HepG2 (cell line): ENCODE results near the gene TACC3. TPM values are rescaled to one million over a fixed set of nuclear protein-coding genes. Genes with fewer than 3 reads are reported as not detected.

Experiments
- DNMT3B ChIP-seq: conservative IDR thresholded peaks from 2 replicates; pipeline ENCODE4 v1.6.1; 2016; ENCODE audit warnings: missing biosample characterization, control low read depth
- ETV5 ChIP-seq: IDR thresholded peaks from 2 replicates; pipeline ENCODE4 v1.6.1; 2018; ENCODE audit warnings: missing biosample characterization, missing genetic modification reagents, inconsistent platforms, borderline replicate concordance
- FOXJ3 ChIP-seq: sonication (generic); formaldehyde crosslinking; IDR thresholded peaks from 2 replicates; pipeline ENCODE4 v1.4.0; 2020; ENCODE audit warnings: missing genetic modification reagents, mild to moderate bottlenecking, borderline replicate concordance
- GATAD2A ChIP-seq: IDR thresholded peaks from 2 replicates; pipeline ENCODE4 v1.6.1; 2016
- GTF3A ChIP-seq: sonication (generic); formaldehyde crosslinking; conservative IDR thresholded peaks from 2 replicates; pipeline ENCODE4 v1.4.0; 2020; ENCODE audit warnings: mild to moderate bottlenecking, missing genetic modification reagents
- HIC2 ChIP-seq: sonication (generic); formaldehyde crosslinking; IDR thresholded peaks from 2 replicates; pipeline ENCODE4 v1.9.0; 2022; ENCODE audit warnings: low read depth, missing genetic modification reagents
- ONECUT2 ChIP-seq: sonication (generic); formaldehyde crosslinking; IDR thresholded peaks from 2 replicates; pipeline ENCODE4 v1.4.0; 2020; ENCODE audit warnings: missing genetic modification reagents
- REXO4 ChIP-seq: sonication (generic); formaldehyde crosslinking; IDR thresholded peaks from 2 replicates; pipeline ENCODE4 v1.8.0; 2022; ENCODE audit warnings: missing genetic modification reagents, mild to moderate bottlenecking, borderline replicate concordance
- ZBTB7B ChIP-seq: sonication (generic); formaldehyde crosslinking; IDR thresholded peaks from 2 replicates; pipeline ENCODE4 v1.4.0; 2020; ENCODE audit warnings: missing genetic modification reagents
- ZNF326 ChIP-seq: sonication (generic); formaldehyde crosslinking; IDR thresholded peaks from 2 replicates; pipeline ENCODE4 v1.4.0; 2020; ENCODE audit warnings: missing genetic modification reagents, borderline replicate concordance
- ZNF546 ChIP-seq: sonication (generic); formaldehyde crosslinking; conservative IDR thresholded peaks from 2 replicates; pipeline ENCODE4 v1.8.1; 2023; ENCODE audit warnings: mild to moderate bottlenecking, missing genetic modification reagents
- ZNF557 ChIP-seq: sonication (generic); formaldehyde crosslinking; IDR thresholded peaks from 2 replicates; pipeline ENCODE4 v1.4.0; 2020; ENCODE audit warnings: missing genetic modification reagents
- ZNF772 ChIP-seq: sonication (generic); formaldehyde crosslinking; IDR thresholded peaks from 2 replicates; pipeline ENCODE4 v1.5.0; 2020; ENCODE audit warnings: mild to moderate bottlenecking, missing genetic modification reagents
- ZNF781 ChIP-seq: sonication (generic); formaldehyde crosslinking; IDR thresholded peaks from 2 replicates; pipeline ENCODE4 v1.5.1; 2020; ENCODE audit warnings: borderline replicate concordance, mild to moderate bottlenecking, missing genetic modification reagents; ENCODE audit errors: not compliant biosample characterization
- ZNF891 ChIP-seq: sonication (generic); formaldehyde crosslinking; IDR thresholded peaks from 2 replicates; pipeline ENCODE4 v1.5.0; 2020; ENCODE audit warnings: mild to moderate bottlenecking, missing genetic modification reagents
- polyA plus RNA-seq, 8 experiments: library from polyadenylated mRNA; depleted of rRNA in 3 of 8; stranded (reverse) in 7 of 8; unstranded in 1 of 8; fragments of >200 nt; fragmentation: Illumina TruSeq in 4 of 8; extraction: Trizol in 4 of 8; gene quantifications; 2 replicates each; pipeline versions ENCODE4 v1.2.1 to v1.2.3, GENCODE V29; 2011 to 2016; ENCODE audit warnings: low read depth in 4 of 8, missing spikeins in 1 of 8, mixed read lengths in 1 of 8; ENCODE audit not compliant: insufficient read depth in 1 of 8
- total RNA-seq, 5 experiments: library from RNA; depleted of rRNA; stranded (reverse); fragments of >200 nt; fragmentation: Illumina TruSeq; extraction: Trizol; gene quantifications; 2 replicates each; pipeline ENCODE4 v1.2.3, GENCODE V29; 2016; ENCODE audit warnings: low read depth in 1 of 5
- TF ChIP-seq, protein P1 (sequence below): sonication (generic); formaldehyde crosslinking; IDR thresholded peaks from 2 replicates; pipeline ENCODE4 v1.4.0; 2020; ENCODE audit warnings: missing genetic modification reagents, borderline replicate concordance
- TF ChIP-seq, protein P2 (sequence below): sonication (generic); formaldehyde crosslinking; IDR thresholded peaks from 2 replicates; pipeline ENCODE4 v1.4.0; 2020; ENCODE audit warnings: missing genetic modification reagents, mild to moderate bottlenecking, borderline replicate concordance
- TF ChIP-seq, protein P3 (sequence below): IDR thresholded peaks from 2 replicates; pipeline ENCODE4 v1.6.1; 2016; ENCODE audit warnings: mild to moderate bottlenecking

TACC3 gene
- total and polyA plus RNA-seq, 2 of the 13 experiments (the other 11 are each of a cell fraction or from before 2014, with no cell fraction given) = 20.3 to 21.2 TPM

DNA sequence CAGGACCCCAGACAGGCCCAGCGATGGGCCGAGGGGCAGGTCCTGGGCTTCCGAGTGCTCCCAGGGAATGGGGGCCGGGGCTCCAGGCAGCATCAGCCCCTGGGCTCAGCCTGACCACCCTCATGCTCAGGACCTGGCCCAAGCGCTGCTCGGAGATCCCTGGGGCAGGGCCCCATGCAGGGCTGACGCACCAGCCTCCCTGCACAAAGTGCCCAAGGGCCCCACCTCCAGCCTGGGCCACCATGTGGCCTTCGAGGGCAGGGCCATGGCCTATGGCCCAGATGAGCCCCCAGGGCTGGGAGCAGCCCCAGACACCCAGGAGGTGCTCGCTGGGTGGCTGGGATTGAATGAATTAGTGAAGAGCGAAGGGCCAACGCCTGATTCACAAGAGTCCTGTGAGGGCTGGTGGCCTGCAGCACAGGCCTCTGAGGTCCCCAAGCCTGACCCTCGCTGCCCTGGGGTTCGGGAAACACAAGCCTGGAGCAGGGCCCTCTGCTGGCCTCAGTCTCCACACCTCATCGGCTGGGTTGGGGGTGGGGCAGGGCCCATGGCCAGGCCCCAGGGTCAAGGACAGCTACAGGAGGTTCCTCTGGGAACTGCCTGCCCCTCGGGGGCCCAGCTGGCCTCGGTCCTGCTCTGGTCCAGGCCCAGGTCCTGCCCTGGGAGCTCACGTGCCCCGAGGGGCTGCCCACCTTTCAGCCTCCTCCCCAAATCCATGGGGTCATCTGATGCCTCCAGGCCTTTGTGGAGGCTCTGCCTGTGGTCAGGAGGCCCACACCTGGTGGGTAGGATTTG is 58.5 kb downstream of the TACC3 start (continued):
- TF ChIP-seq, protein P1, sequence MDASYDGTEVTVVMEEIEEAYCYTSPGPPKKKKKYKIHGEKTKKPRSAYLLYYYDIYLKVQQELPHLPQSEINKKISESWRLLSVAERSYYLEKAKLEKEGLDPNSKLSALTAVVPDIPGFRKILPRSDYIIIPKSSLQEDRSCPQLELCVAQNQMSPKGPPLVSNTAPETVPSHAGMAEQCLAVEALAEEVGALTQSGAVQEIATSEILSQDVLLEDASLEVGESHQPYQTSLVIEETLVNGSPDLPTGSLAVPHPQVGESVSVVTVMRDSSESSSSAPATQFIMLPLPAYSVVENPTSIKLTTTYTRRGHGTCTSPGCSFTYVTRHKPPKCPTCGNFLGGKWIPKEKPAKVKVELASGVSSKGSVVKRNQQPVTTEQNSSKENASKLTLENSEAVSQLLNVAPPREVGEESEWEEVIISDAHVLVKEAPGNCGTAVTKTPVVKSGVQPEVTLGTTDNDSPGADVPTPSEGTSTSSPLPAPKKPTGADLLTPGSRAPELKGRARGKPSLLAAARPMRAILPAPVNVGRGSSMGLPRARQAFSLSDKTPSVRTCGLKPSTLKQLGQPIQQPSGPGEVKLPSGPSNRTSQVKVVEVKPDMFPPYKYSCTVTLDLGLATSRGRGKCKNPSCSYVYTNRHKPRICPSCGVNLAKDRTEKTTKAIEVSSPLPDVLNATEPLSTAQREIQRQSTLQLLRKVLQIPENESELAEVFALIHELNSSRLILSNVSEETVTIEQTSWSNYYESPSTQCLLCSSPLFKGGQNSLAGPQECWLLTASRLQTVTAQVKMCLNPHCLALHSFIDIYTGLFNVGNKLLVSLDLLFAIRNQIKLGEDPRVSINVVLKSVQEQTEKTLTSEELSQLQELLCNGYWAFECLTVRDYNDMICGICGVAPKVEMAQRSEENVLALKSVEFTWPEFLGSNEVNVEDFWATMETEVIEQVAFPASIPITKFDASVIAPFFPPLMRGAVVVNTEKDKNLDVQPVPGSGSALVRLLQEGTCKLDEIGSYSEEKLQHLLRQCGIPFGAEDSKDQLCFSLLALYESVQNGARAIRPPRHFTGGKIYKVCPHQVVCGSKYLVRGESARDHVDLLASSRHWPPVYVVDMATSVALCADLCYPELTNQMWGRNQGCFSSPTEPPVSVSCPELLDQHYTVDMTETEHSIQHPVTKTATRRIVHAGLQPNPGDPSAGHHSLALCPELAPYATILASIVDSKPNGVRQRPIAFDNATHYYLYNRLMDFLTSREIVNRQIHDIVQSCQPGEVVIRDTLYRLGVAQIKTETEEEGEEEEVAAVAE (CRISPR knock-in tag) = peak; percentile 71; the same call in 1 of the 2 replicates
- peak; percentile 33; the same call in 1 of the 2 replicates for TF ChIP-seq ETV5 (CRISPR knock-in tag)
- TF ChIP-seq HIC2 (CRISPR knock-in tag) = peak; percentile 80
- TF ChIP-seq, protein P2, sequence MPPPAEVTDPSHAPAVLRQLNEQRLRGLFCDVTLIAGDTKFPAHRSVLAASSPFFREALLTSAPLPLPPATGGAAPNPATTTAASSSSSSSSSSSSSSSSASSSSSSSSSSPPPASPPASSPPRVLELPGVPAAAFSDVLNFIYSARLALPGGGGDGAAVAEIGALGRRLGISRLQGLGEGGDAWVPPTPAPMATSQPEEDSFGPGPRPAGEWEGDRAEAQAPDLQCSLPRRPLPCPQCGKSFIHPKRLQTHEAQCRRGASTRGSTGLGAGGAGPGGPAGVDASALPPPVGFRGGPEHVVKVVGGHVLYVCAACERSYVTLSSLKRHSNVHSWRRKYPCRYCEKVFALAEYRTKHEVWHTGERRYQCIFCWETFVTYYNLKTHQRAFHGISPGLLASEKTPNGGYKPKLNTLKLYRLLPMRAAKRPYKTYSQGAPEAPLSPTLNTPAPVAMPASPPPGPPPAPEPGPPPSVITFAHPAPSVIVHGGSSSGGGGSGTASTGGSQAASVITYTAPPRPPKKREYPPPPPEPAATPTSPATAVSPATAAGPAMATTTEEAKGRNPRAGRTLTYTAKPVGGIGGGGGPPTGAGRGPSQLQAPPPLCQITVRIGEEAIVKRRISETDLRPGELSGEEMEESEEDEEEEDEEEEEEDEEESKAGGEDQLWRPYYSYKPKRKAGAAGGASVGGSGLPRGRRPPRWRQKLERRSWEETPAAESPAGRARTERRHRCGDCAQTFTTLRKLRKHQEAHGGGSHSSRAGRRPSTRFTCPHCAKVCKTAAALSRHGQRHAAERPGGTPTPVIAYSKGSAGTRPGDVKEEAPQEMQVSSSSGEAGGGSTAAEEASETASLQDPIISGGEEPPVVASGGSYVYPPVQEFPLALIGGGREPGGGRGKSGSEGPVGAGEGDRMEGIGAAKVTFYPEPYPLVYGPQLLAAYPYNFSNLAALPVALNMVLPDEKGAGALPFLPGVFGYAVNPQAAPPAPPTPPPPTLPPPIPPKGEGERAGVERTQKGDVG = no peak
- peak; percentile 92; the same call in 1 of the 2 replicates for TF ChIP-seq GTF3A (CRISPR knock-in tag)
- peak; percentile 84 for TF ChIP-seq GATAD2A (CRISPR knock-in tag)
- no peak; the same call in 1 of the 2 replicates for TF ChIP-seq ZNF546 (CRISPR knock-in tag)
- 0 out of 2 replicates have a peak, but pooled peaks have one; percentile 23 for TF ChIP-seq ONECUT2 (CRISPR knock-in tag)
- TF ChIP-seq ZNF781 (CRISPR knock-in tag) = peak; percentile 91
- TF ChIP-seq ZNF326 (CRISPR knock-in tag) = no peak
- peak; percentile 2; the same call in 1 of the 2 replicates for TF ChIP-seq ZNF772 (CRISPR knock-in tag)
- peak; percentile 100 for TF ChIP-seq ZBTB7B (CRISPR knock-in tag)
- no peak for TF ChIP-seq REXO4 (CRISPR knock-in tag)
- peak; percentile 68; the same call in 1 of the 2 replicates for TF ChIP-seq FOXJ3 (CRISPR knock-in tag)
- TF ChIP-seq, protein P3, sequence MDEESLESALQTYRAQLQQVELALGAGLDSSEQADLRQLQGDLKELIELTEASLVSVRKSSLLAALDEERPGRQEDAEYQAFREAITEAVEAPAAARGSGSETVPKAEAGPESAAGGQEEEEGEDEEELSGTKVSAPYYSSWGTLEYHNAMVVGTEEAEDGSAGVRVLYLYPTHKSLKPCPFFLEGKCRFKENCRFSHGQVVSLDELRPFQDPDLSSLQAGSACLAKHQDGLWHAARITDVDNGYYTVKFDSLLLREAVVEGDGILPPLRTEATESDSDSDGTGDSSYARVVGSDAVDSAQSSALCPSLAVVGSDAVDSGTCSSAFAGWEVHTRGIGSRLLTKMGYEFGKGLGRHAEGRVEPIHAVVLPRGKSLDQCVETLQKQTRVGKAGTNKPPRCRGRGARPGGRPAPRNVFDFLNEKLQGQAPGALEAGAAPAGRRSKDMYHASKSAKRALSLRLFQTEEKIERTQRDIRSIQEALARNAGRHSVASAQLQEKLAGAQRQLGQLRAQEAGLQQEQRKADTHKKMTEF = peak; percentile 83; the same call in 1 of the 2 replicates
- TF ChIP-seq ZNF891 (CRISPR knock-in tag) = no peak
- TF ChIP-seq DNMT3B (CRISPR knock-in tag) = no peak; the same call in 1 of the 2 replicates
- 0 out of 2 replicates have a peak, but pooled peaks have one; percentile 29 for TF ChIP-seq ZNF557
